ENCODE measurements around the gene INTS4.

Gene INTS4

DNA sequence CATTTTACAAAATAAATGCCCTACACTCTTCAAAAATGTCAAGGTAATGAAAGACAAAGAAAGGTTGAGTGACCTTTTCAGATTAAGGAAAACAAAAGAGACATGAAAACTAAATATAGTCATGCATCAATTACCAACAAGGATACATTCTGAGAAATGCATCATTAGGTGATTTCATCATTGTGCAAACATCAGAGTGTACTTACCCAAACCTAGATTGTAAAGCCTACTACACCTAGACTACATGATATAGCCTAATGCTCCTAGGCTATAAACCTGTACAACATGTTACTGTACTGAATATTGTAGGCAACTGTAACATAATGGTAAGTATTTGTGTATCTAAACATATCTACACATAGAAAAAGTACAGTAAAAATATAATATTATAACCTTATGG is 26.7 kb downstream of the INTS4 start:
- Histone ChIP-seq H3K36me3 (ENCODE audit: insufficient read depth, low read length) (peaks cover 22% of the 10 kb centered on the region; the same call in 1 of the 2 replicates), H3K9ac (ENCODE audit: low read depth, low read length, poor library complexity, severe bottlenecking) (no peak overlapping the region), H3F3A (ENCODE audit: low read depth) (no peaks in the 10 kb centered on the region), H3K79me2 (ENCODE audit: insufficient read depth, low read length) (no peaks in the 10 kb centered on the region), H3K4me2 (ENCODE audit: low read depth, low read length, poor library complexity, severe bottlenecking) (no peak overlapping the region), H3K9me2 (replicated peaks; ENCODE audit: low read depth, low read length) (no peaks in the 10 kb centered on the region), H3K27me3 (ENCODE audit: insufficient read depth, low read length, poor library complexity, severe bottlenecking) (no peaks in the 10 kb centered on the region), H3K4me3 (ENCODE audit: low read length, poor library complexity, severe bottlenecking) (no peak overlapping the region), H2AFZ (ENCODE audit: low read length) (no peak overlapping the region), H3K9me3 (ENCODE audit: insufficient read depth, low read depth, low read length) (no peaks in the 10 kb centered on the region), H4K20me1 (ENCODE audit: insufficient read depth, low read length, poor library complexity, severe bottlenecking) (no peaks in the 10 kb centered on the region), H3K4me1 (ENCODE audit: insufficient read depth, low read length, poor library complexity, severe bottlenecking) (no peaks in the 10 kb centered on the region)
- TF ChIP-seq, protein P1, sequence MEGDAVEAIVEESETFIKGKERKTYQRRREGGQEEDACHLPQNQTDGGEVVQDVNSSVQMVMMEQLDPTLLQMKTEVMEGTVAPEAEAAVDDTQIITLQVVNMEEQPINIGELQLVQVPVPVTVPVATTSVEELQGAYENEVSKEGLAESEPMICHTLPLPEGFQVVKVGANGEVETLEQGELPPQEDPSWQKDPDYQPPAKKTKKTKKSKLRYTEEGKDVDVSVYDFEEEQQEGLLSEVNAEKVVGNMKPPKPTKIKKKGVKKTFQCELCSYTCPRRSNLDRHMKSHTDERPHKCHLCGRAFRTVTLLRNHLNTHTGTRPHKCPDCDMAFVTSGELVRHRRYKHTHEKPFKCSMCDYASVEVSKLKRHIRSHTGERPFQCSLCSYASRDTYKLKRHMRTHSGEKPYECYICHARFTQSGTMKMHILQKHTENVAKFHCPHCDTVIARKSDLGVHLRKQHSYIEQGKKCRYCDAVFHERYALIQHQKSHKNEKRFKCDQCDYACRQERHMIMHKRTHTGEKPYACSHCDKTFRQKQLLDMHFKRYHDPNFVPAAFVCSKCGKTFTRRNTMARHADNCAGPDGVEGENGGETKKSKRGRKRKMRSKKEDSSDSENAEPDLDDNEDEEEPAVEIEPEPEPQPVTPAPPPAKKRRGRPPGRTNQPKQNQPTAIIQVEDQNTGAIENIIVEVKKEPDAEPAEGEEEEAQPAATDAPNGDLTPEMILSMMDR (conservative IDR thresholded peaks at IDR 0.05; ENCODE audit: low read length): no peak
- TF ChIP-seq EZH2phosphoT487 (IDR thresholded peaks at IDR 0.05; ENCODE audit: borderline replicate concordance): no peak

DNA sequence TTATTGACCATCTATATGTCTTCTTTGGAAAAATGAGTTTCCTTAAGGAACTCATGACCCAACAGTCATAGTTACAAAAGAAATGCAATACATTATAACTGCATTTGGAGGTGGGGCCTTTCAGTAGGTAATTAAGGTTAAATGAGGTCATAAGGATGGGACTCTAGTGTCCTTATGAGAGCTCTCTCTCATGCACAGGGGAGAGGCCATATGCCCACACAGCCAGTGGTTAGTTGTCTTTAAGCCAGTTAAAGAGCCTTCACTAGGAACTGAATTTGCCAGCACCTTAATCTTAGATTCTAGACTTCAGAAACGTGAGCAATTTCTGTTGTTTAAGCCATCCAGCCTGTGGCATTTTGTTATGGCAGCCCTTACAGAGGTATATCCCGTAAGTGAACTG is 27.3 kb downstream of the INTS4 start:
- Histone ChIP-seq H3K9ac (ENCODE audit: low read depth, low read length, poor library complexity, severe bottlenecking) (no peak overlapping the region), H3K4me2 (ENCODE audit: low read depth, low read length, poor library complexity, severe bottlenecking) (no peak overlapping the region), H3F3A (ENCODE audit: low read depth) (no peaks in the 10 kb centered on the region), H2AFZ (ENCODE audit: low read length) (no peak overlapping the region), H3K4me1 (ENCODE audit: insufficient read depth, low read length, poor library complexity, severe bottlenecking) (no peaks in the 10 kb centered on the region), H4K20me1 (ENCODE audit: insufficient read depth, low read length, poor library complexity, severe bottlenecking) (no peaks in the 10 kb centered on the region), H3K9me2 (replicated peaks; ENCODE audit: low read depth, low read length) (no peaks in the 10 kb centered on the region), H3K79me2 (ENCODE audit: insufficient read depth, low read length) (no peaks in the 10 kb centered on the region), H3K4me3 (ENCODE audit: low read length, poor library complexity, severe bottlenecking) (no peak overlapping the region), H3K27me3 (ENCODE audit: insufficient read depth, low read length, poor library complexity, severe bottlenecking) (no peaks in the 10 kb centered on the region), H3K9me3 (ENCODE audit: insufficient read depth, low read depth, low read length) (no peaks in the 10 kb centered on the region), H3K36me3 (ENCODE audit: insufficient read depth, low read length) (peaks cover 22% of the 10 kb centered on the region; the same call in 1 of the 2 replicates)
- TF ChIP-seq, protein P1 (conservative IDR thresholded peaks at IDR 0.05; ENCODE audit: low read length): no peak
- TF ChIP-seq EZH2phosphoT487 (IDR thresholded peaks at IDR 0.05; ENCODE audit: borderline replicate concordance): no peak

DNA sequence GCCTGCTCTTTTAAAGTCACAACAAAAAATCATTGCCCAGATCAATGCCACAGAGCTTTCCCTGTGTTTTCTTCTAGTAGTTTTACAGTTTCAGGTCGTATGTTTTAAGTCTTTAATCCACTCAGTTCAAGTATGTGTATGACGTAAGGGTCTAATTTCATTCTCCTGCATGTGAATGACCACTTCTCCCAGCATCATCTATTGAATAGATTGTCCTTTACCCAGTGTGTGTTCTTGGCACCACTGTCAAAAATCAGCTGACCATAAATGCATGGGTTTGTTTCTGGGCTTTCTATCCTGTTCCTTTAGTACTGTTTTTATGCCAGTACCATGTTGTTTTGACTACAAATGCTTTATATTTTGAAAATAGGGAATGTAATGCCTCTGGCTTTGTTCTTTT is 28.1 kb downstream of the INTS4 start:
- H3K9me2 ChIP-seq (replicated peaks; ENCODE audit: low read depth, low read length): no peaks in the 10 kb centered on the region

More for the DNA sequence above, 28.1 kb downstream of the INTS4 start:
- no peak overlapping the region for H3K4me2 ChIP-seq (ENCODE audit: low read depth, low read length, poor library complexity, severe bottlenecking)
- no peak overlapping the region for H3K4me3 ChIP-seq (ENCODE audit: low read length, poor library complexity, severe bottlenecking)
- H3K79me2 ChIP-seq (ENCODE audit: insufficient read depth, low read length): no peaks in the 10 kb centered on the region
- H3F3A ChIP-seq (ENCODE audit: low read depth): no peaks in the 10 kb centered on the region
- no peaks in the 10 kb centered on the region for H4K20me1 ChIP-seq (ENCODE audit: insufficient read depth, low read length, poor library complexity, severe bottlenecking)
- no peaks in the 10 kb centered on the region for H3K4me1 ChIP-seq (ENCODE audit: insufficient read depth, low read length, poor library complexity, severe bottlenecking)
- no peaks in the 10 kb centered on the region for H3K9me3 ChIP-seq (ENCODE audit: insufficient read depth, low read depth, low read length)
- no peaks in the 10 kb centered on the region for H3K27me3 ChIP-seq (ENCODE audit: insufficient read depth, low read length, poor library complexity, severe bottlenecking)
- H2AFZ ChIP-seq (ENCODE audit: low read length): no peak overlapping the region
- no peak overlapping the region for H3K9ac ChIP-seq (ENCODE audit: low read depth, low read length, poor library complexity, severe bottlenecking)
- TF ChIP-seq, protein P1 (conservative IDR thresholded peaks at IDR 0.05; ENCODE audit: low read length): no peak
- TF ChIP-seq EZH2phosphoT487 (IDR thresholded peaks at IDR 0.05; ENCODE audit: borderline replicate concordance): no peak
- H3K36me3 ChIP-seq (ENCODE audit: insufficient read depth, low read length): peaks cover 22% of the 10 kb centered on the region; the same call in 1 of the 2 replicates

All from Loucy (cell line).